Hepatocyte (in vitro differentiated cells): ENCODE data around the gene LAPTM5.

Experiments used
- CTCF ChIP-seq: fragments of 200-600 bp; sonication (generic); IDR thresholded peaks from 2 replicates; pipeline ENCODE4 v1.5.1; 2016; ENCODE audit warnings: antibody characterized with exemption, mild to moderate bottlenecking; ENCODE audit not compliant: poor library complexity
- EZH2 ChIP-seq: fragments of 200-600 bp; sonication (generic); IDR thresholded peaks from 2 replicates; pipeline ENCODE4 v1.6.1; 2016; ENCODE audit warnings: antibody characterized with exemption, mild to moderate bottlenecking, borderline replicate concordance

DNA sequence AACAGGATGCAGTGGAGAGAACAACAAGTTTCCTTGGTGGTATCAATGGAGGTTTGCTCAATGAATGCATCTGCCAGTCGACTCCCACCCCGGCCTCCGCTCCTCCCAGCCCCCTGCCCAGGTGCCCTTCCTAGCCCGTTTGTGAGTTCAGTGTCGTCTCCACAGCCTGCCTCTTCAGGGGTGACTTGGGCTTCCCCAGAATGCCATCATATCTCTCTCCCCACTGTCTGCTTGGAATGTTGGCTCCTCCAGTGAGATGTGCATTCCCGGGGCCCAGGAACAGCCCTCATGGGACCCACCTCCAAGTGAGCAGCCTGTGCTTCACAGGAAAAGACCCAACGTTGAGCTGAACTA lies 64.6 kb downstream of the LAPTM5 start:
- TF ChIP-seq EZH2: no peak
- no peak for TF ChIP-seq CTCF
